Measurements from ENCODE around the gene TSHZ2.
"Not testable (repeated sequence)": the region's sequence is repeated elsewhere in the genome, so short reads cannot be mapped to it uniquely, and the experiment has no call there.

TSHZ2 gene

DNA sequence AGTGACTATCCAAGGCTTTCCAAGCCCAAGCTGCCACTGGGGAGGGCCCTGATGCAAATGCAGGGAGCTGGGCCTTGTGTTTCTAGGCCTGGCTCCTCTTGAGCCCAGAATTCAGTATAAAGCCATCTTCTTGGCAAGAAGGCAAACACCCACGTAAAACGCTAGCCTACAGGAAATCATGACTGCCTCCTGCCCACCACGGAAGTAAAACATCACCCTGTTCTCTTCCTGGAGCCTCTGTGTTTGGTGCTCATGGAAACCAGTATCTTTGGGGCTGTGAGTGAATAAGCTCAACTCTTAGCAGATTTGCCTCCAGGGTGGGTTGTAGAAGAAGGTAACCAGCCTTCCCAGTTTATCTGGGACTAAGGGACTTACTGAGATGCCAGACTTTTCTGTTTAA lies 350.5 kb downstream of the TSHZ2 start:
- Histone ChIP-seq H3K9ac (ENCODE audit: low read depth, low read length) (no peak overlapping the region), H3K27ac (ENCODE audit: low read depth, low read length) (no peak overlapping the region), H3K4me1 (ENCODE audit: insufficient read depth, low read length) (0 out of 2 replicates have a peak, but pooled peaks cover 3% of the 10 kb centered on the region), H3K4me3 (ENCODE audit: low read length) (no peak overlapping the region), H3K9me3 (ENCODE audit: insufficient read depth, low read depth, low read length) (no peaks in the 10 kb centered on the region), H3K27me3 (ENCODE audit: insufficient read depth, low read length) (no peaks in the 10 kb centered on the region), H3K36me3 (ENCODE audit: insufficient read depth, low read length) (no peaks in the 10 kb centered on the region)
- 90% methylated on average over 3 of the region's 3 CpGs for WGBS

GRCh38 chr20:53323460-53323859 lies 351.3 kb downstream of the TSHZ2 start:
- not testable (repeated sequence) for H3K36me3 ChIP-seq (ENCODE audit: insufficient read depth, low read length); H3K27me3 ChIP-seq (ENCODE audit: insufficient read depth, low read length); H3K27ac ChIP-seq (ENCODE audit: low read depth, low read length); H3K9me3 ChIP-seq (ENCODE audit: insufficient read depth, low read depth, low read length); H3K4me3 ChIP-seq (ENCODE audit: low read length); H3K9ac ChIP-seq (ENCODE audit: low read depth, low read length); H3K4me1 ChIP-seq (ENCODE audit: insufficient read depth, low read length)
- WGBS = 96% methylated on average over 5 of the region's 6 CpGs

DNA sequence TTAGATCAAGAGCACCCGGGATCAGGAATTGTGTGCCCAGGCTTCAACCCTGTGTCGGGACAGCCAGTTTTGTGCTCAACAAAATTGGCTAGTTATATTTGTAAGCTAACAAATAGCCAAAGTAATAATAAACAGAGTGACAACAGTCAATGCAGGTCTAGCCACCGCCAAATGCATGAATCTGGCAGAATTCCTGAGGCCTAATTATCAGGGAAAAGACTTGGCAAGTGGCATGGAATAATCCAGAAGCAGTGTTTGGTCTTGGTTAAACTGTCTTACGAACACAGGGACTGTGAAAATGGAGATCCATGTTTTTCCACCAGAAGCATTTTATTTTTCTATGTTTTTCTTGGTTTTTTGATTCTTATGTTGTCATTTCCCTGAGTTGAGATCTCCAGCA lies 352.7 kb downstream of the TSHZ2 start:
- Histone ChIP-seq H3K4me1 (ENCODE audit: insufficient read depth, low read length) (peaks cover 12% of the 10 kb centered on the region; the same call in 1 of the 2 replicates), H3K27me3 (ENCODE audit: insufficient read depth, low read length) (no peaks in the 10 kb centered on the region), H3K4me3 (ENCODE audit: low read length) (no peak overlapping the region), H3K27ac (ENCODE audit: low read depth, low read length) (no peak overlapping the region), H3K9ac (ENCODE audit: low read depth, low read length) (no peak overlapping the region), H3K9me3 (ENCODE audit: insufficient read depth, low read depth, low read length) (no peaks in the 10 kb centered on the region), H3K36me3 (ENCODE audit: insufficient read depth, low read length) (no peaks in the 10 kb centered on the region)
- WGBS = 92% methylated on average over 4 of the region's 4 CpGs

GRCh38 chr20:53328961-53329360 lies 356.8 kb downstream of the TSHZ2 start:
- 93% methylated on average over 4 of the region's 4 CpGs for WGBS
- Histone ChIP-seq H3K36me3 (ENCODE audit: insufficient read depth, low read length) (no peaks in the 10 kb centered on the region), H3K27me3 (ENCODE audit: insufficient read depth, low read length) (no peaks in the 10 kb centered on the region), H3K4me1 (ENCODE audit: insufficient read depth, low read length) (peaks cover 23% of the 10 kb centered on the region), H3K4me3 (ENCODE audit: low read length) (no peak overlapping the region), H3K27ac (ENCODE audit: low read depth, low read length) (no peak overlapping the region), H3K9ac (ENCODE audit: low read depth, low read length) (no peak overlapping the region), H3K9me3 (ENCODE audit: insufficient read depth, low read depth, low read length) (no peaks in the 10 kb centered on the region)

- Histone ChIP-seq H3K9me3 (ENCODE audit: insufficient read depth, low read depth, low read length) (no peaks in the 10 kb centered on the region), H3K4me3 (ENCODE audit: low read length) (no peak overlapping the region), H3K27ac (ENCODE audit: low read depth, low read length) (no peak overlapping the region), H3K9ac (ENCODE audit: low read depth, low read length) (no peak overlapping the region), H3K4me1 (ENCODE audit: insufficient read depth, low read length) (peaks cover 23% of the 10 kb centered on the region), H3K27me3 (ENCODE audit: insufficient read depth, low read length) (no peaks in the 10 kb centered on the region), H3K36me3 (ENCODE audit: insufficient read depth, low read length) (no peaks in the 10 kb centered on the region)
- WGBS = 91% methylated on average over 1 of the region's 1 CpG
Observed at GRCh38 chr20:53329781-53330180, 357.6 kb downstream of the TSHZ2 start.

GRCh38 chr20:53330601-53331140 lies 358.5 kb downstream of the TSHZ2 start:
- H3K9ac ChIP-seq (ENCODE audit: low read depth, low read length) = no peak overlapping the region
- H3K4me3 ChIP-seq (ENCODE audit: low read length) = no peak overlapping the region
- peaks cover 23% of the 10 kb centered on the region for H3K4me1 ChIP-seq (ENCODE audit: insufficient read depth, low read length)
- no peak overlapping the region for H3K27ac ChIP-seq (ENCODE audit: low read depth, low read length)
- no peaks in the 10 kb centered on the region for H3K27me3 ChIP-seq (ENCODE audit: insufficient read depth, low read length)
- no peaks in the 10 kb centered on the region for H3K36me3 ChIP-seq (ENCODE audit: insufficient read depth, low read length)
- WGBS = 89% methylated on average over 6 of the region's 6 CpGs
- H3K9me3 ChIP-seq (ENCODE audit: insufficient read depth, low read depth, low read length) = no peaks in the 10 kb centered on the region

DNA sequence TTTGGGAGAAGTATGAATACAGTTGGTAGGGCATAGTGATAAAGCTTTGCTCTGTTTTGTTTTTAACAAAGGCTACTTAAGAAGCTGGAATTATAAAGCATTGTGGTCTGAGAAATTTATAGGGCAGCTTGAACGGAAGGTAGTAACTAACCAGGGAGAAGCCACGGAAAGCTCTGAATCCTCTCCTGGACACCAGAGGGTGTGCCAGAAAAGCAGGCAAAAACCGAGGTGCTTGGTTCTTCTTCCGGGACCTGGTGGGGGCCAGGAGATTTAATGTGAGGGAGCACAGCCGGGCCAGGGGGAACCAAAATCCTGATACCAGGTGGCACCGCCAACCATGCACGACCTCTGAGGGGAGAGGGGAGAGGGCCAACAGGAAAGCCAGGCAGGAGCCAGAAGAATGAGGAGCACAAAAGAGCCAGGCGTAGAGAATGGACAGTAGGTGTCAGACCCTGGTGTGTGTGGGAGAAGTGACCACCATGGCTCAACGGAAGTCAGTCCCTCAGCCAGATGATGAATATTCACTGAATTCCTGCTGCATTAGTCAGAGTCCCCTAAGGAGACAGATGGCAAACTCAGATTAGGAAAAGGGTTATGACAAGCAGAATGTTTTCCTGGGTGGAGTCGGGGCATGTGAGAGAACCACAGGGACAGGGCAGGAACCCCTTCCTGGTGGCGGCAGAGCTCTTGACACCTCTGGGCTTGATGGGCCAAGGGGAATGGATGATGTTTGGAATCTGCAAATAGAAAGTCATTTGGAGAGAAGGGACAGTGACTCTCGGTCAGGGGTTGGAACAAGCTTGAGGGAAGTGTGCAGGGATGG lies 359.2 kb downstream of the TSHZ2 start:
- H3K4me3 ChIP-seq (ENCODE audit: low read length) = no peak overlapping the region
- no peak overlapping the region for H3K9ac ChIP-seq (ENCODE audit: low read depth, low read length)
- H3K36me3 ChIP-seq (ENCODE audit: insufficient read depth, low read length) = no peaks in the 10 kb centered on the region
- WGBS = 70% methylated on average over 12 of the region's 12 CpGs
- peaks cover 23% of the 10 kb centered on the region for H3K4me1 ChIP-seq (ENCODE audit: insufficient read depth, low read length)
- no peak overlapping the region for H3K27ac ChIP-seq (ENCODE audit: low read depth, low read length)
- no peaks in the 10 kb centered on the region for H3K9me3 ChIP-seq (ENCODE audit: insufficient read depth, low read depth, low read length)
- no peaks in the 10 kb centered on the region for H3K27me3 ChIP-seq (ENCODE audit: insufficient read depth, low read length)

DNA sequence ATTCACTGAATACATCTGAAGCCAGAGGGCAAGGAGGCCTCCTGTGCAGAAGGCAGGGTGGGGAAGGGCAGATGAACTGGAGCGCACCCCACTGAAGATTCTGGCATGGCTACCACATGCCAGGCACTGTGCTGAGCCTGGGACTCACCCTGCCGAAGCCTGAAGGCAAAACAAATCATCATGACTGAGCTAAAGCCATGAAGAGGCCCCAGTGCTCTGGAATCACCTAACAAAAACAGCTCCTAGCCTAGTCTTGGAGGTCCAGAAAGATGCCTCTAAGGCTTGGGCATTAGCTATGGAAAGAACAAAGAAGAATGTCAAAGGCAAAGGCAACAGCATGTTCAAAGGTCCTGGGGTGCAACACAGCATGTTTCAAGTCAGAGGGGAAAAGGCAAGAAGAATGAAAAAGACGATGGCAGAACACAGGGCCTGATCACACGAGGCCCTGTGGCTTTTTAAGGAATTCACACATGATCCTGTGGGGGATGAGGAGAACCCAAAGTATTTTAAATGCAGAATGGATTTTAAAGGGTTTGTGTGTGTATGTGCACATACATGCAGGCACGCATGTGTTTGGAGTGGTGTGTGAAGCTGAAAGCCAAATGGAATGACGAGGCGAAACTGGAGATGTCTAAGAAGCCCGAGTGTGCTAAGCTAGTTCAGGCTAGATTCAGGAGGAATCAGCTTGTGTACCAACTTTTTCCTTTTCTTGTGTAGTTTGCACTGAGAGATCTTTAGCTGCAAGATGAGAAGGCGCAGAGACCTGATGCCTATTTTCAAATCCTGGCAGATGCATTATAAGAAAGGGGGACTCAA lies 360.1 kb downstream of the TSHZ2 start:
- Histone ChIP-seq H3K9ac (ENCODE audit: low read depth, low read length) (no peak overlapping the region), H3K9me3 (ENCODE audit: insufficient read depth, low read depth, low read length) (no peaks in the 10 kb centered on the region), H3K27ac (ENCODE audit: low read depth, low read length) (no peak overlapping the region), H3K4me1 (ENCODE audit: insufficient read depth, low read length) (peaks cover 23% of the 10 kb centered on the region), H3K27me3 (ENCODE audit: insufficient read depth, low read length) (no peaks in the 10 kb centered on the region), H3K36me3 (ENCODE audit: insufficient read depth, low read length) (no peaks in the 10 kb centered on the region), H3K4me3 (ENCODE audit: low read length) (no peak overlapping the region)
- WGBS = 95% methylated on average over 9 of the region's 9 CpGs

DNA sequence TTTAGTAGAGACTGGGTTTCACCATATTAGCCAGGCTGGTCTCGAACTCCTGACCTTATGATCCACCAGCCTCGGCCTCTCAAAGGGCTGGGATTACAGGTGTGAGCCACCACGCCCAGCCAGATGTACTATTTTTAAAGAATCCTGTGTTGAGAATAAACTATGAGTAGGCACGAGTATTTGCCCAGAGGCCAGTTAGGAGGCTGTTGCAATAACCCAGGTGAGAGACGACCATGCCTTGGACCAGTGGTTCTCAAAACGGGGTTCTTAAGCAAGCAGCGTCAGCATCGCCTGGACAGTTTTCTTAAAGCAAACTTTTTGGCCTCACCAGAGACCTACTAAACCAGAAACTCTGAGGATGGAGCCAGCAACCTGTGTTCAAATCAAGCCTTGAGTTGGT lies 362.7 kb downstream of the TSHZ2 start:
- Histone ChIP-seq H3K9me3 (ENCODE audit: insufficient read depth, low read depth, low read length) (no peaks in the 10 kb centered on the region), H3K27ac (ENCODE audit: low read depth, low read length) (no peak overlapping the region)
- 96% methylated on average over 8 of the region's 8 CpGs for WGBS

DNA sequence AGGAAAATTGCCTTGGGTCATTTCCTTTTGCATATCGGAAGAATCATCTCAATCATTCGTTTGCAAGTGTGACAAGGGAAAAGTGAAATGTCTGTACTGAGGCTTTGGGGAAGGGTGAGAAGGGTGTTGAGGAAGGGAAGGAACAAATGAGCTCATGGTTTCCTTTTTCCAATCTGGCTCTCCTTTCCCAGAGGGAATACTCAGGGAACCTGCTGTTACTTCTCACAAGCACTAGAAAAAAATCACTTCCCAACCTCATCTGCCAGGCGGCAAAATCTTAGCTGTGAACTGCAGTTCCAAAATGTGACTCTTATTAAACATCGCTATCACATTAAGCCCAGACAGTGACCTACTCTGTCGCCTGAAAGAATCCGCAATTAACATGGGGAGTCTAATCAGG lies 363.4 kb downstream of the TSHZ2 start:
- Histone ChIP-seq H3K9me3 (ENCODE audit: insufficient read depth, low read depth, low read length) (no peaks in the 10 kb centered on the region), H3K4me3 (ENCODE audit: low read length) (no peak overlapping the region), H3K36me3 (ENCODE audit: insufficient read depth, low read length) (no peaks in the 10 kb centered on the region), H3K4me1 (ENCODE audit: insufficient read depth, low read length) (peaks cover 8% of the 10 kb centered on the region; the same call in 1 of the 2 replicates), H3K9ac (ENCODE audit: low read depth, low read length) (no peak overlapping the region), H3K27ac (ENCODE audit: low read depth, low read length) (no peak overlapping the region), H3K27me3 (ENCODE audit: insufficient read depth, low read length) (no peaks in the 10 kb centered on the region)
- WGBS = 92% methylated on average over 6 of the region's 6 CpGs

More for the DNA sequence above, 362.7 kb downstream of the TSHZ2 start:
- H3K27me3 ChIP-seq (ENCODE audit: insufficient read depth, low read length) = no peaks in the 10 kb centered on the region
- H3K4me1 ChIP-seq (ENCODE audit: insufficient read depth, low read length) = peaks cover 10% of the 10 kb centered on the region
- no peaks in the 10 kb centered on the region for H3K36me3 ChIP-seq (ENCODE audit: insufficient read depth, low read length)
- no peak overlapping the region for H3K4me3 ChIP-seq (ENCODE audit: low read length)
- H3K9ac ChIP-seq (ENCODE audit: low read depth, low read length) = no peak overlapping the region

- Histone ChIP-seq H3K27ac (ENCODE audit: low read depth, low read length) (no peak overlapping the region), H3K4me3 (ENCODE audit: low read length) (no peak overlapping the region), H3K27me3 (ENCODE audit: insufficient read depth, low read length) (no peaks in the 10 kb centered on the region), H3K9me3 (ENCODE audit: insufficient read depth, low read depth, low read length) (no peaks in the 10 kb centered on the region), H3K36me3 (ENCODE audit: insufficient read depth, low read length) (no peaks in the 10 kb centered on the region), H3K4me1 (ENCODE audit: insufficient read depth, low read length) (no peaks in the 10 kb centered on the region), H3K9ac (ENCODE audit: low read depth, low read length) (no peak overlapping the region)
- 85% methylated on average over 3 of the region's 3 CpGs for WGBS
Observed at GRCh38 chr20:53336892-53337291, 364.7 kb downstream of the TSHZ2 start.
